Measurements from ENCODE around the gene OLFM1.

DNA sequence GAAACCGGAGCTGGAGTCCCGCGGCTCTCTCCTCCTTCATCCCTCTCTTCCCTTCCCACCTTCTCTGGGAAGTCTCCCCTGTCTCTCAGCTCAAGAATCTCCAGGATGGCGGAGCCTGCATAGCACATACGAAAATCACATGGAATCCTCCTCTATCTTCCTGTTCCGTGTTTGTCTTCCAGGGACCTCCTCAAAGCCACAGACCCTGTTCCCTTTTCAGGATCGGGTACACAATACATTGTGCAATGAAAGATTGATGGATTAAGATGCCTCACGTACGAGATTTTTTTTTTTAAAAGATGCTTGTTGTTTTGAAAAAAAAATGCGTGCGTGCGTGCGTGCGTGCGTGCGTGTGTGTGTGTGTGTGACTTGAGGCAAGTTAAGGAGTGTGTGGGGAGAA, 46.6 kb upstream of the OLFM1 start:
- TF ChIP-seq, protein P1, sequence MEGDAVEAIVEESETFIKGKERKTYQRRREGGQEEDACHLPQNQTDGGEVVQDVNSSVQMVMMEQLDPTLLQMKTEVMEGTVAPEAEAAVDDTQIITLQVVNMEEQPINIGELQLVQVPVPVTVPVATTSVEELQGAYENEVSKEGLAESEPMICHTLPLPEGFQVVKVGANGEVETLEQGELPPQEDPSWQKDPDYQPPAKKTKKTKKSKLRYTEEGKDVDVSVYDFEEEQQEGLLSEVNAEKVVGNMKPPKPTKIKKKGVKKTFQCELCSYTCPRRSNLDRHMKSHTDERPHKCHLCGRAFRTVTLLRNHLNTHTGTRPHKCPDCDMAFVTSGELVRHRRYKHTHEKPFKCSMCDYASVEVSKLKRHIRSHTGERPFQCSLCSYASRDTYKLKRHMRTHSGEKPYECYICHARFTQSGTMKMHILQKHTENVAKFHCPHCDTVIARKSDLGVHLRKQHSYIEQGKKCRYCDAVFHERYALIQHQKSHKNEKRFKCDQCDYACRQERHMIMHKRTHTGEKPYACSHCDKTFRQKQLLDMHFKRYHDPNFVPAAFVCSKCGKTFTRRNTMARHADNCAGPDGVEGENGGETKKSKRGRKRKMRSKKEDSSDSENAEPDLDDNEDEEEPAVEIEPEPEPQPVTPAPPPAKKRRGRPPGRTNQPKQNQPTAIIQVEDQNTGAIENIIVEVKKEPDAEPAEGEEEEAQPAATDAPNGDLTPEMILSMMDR (IDR thresholded peaks at IDR 0.05): no peak
- no peak for TF ChIP-seq POLR2A (IDR thresholded peaks at IDR 0.05)

Data from esophagus squamous epithelium (tissue), 4 donors.